Smooth muscle cell (in vitro differentiated cells): ENCODE data around the gene TMEM63C. TPM values are rescaled to one million over a fixed set of nuclear protein-coding genes. Genes with fewer than 3 reads are reported as not detected.

Experiments
- DNase-seq: peaks from one replicate; lab custom pipeline; 2025; ENCODE audit not compliant: unreplicated experiment; lab: John Stamatoyannopoulos, UW
- H2AFZ ChIP-seq: fragments of 200-600 bp; sonication (generic); 2 replicates; pipeline ENCODE4 v1.6.0; 2016; ENCODE audit warnings: antibody characterized with exemption, low read depth, mild to moderate bottlenecking
- H3F3A ChIP-seq: fragments of 200-600 bp; sonication (generic); 2 replicates; pipeline ENCODE4 v1.6.0; 2017; ENCODE audit warnings: antibody characterized with exemption, low read depth
- H3K27ac ChIP-seq: fragments of 200-600 bp; sonication (generic); 2 replicates; pipeline ENCODE4 v1.5.1; 2016; ENCODE audit warnings: low read depth, mild to moderate bottlenecking
- H3K27me3 ChIP-seq: fragments of 200-600 bp; sonication (generic); 2 replicates; pipeline ENCODE4 v1.6.1; 2016; ENCODE audit warnings: low read depth, mild to moderate bottlenecking
- H3K36me3 ChIP-seq: fragments of 200-600 bp; sonication (generic); 2 replicates; pipeline ENCODE4 v1.5.1; 2016; ENCODE audit warnings: low read depth
- H3K4me1 ChIP-seq: fragments of 200-600 bp; sonication (generic); 2 replicates; pipeline ENCODE4 v1.5.1; 2016; ENCODE audit warnings: low read depth
- H3K4me2 ChIP-seq: fragments of 200-600 bp; sonication (generic); 2 replicates; pipeline ENCODE4 v1.6.0; 2016; ENCODE audit warnings: mild to moderate bottlenecking
- H3K4me3 ChIP-seq: fragments of 200-600 bp; sonication (generic); 2 replicates; pipeline ENCODE4 v1.5.1; 2016; ENCODE audit warnings: mild to moderate bottlenecking
- H3K79me2 ChIP-seq: fragments of 200-600 bp; sonication (generic); 2 replicates; pipeline ENCODE4 v1.6.0; 2016; ENCODE audit warnings: low read depth, mild to moderate bottlenecking
- H3K9ac ChIP-seq: fragments of 200-600 bp; sonication (generic); 2 replicates; pipeline ENCODE4 v1.6.0; 2016; ENCODE audit warnings: low read depth
- H3K9me3 ChIP-seq: fragments of 200-600 bp; sonication (generic); replicated peaks from 2 replicates; pipeline ENCODE4 v1.5.1; 2016; ENCODE audit warnings: low read depth
- H4K20me1 ChIP-seq: fragments of 200-600 bp; sonication (generic); 2 replicates; pipeline ENCODE4 v1.6.0; 2016; ENCODE audit warnings: low read depth
- whole genome bisulfite sequencing: methylation state at CpG from one replicate; pipeline ENCODE4 v1.1.7; 2016; ENCODE audit warnings: low lambda C conversion rate; 5-methylcytosine and 5-hydroxymethylcytosine counted together
- polyA plus RNA-seq: library from polyadenylated mRNA; unstranded; fragments of >200 nt; fragmentation: Nextera tagmentation; extraction: Ambion mirVana; gene quantifications from 2 replicates; pipeline ENCODE4 v1.2.1, GENCODE V29; 2016
- total RNA-seq: library from RNA; depleted of rRNA; stranded (reverse); fragments of >200 nt; gene quantifications from 2 replicates; pipeline ENCODE4 v1.2.3, GENCODE V29; 2014
- TF ChIP-seq, protein P1 (sequence below): fragments of 200-600 bp; sonication (generic); IDR thresholded peaks from 2 replicates; pipeline ENCODE4 v1.5.1; 2017; ENCODE audit warnings: borderline replicate concordance, mild to moderate bottlenecking, antibody characterized with exemption; ENCODE audit not compliant: insufficient read depth, poor library complexity, severe bottlenecking

Gene TMEM63C
- total and polyA plus RNA-seq, 2 experiments from 2014 or later: 4.3 to 7.7 TPM

DNA sequence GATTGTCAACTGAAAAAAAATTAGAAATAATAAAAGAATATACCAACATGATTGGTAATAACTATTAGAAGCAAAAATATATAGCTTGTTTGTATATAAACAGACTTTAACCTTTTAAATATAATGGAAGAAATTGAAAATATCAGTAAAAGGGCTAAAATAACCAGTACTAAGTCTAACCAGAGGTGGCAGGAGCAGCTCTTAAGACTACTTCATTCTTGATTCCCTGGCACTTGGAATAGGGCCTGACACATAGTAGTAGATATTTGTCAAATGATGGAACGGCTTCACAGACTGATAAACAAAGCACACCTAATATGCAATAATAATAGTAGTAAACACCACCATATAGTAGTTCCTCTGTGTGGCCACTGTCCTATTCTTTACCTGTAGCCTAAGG lies 9.4 kb downstream of the TMEM63C start:
- Histone ChIP-seq H4K20me1 (peaks cover 58% of the 10 kb centered on the region), H3K4me1 (peaks cover 7% of the 10 kb centered on the region), H3K36me3 (no peaks in the 10 kb centered on the region), H3F3A (no peaks in the 10 kb centered on the region), H3K27me3 (no peaks in the 10 kb centered on the region), H3K4me3 (no peak overlapping the region), H3K9ac (no peak overlapping the region), H3K4me2 (no peak overlapping the region), H2AFZ (no peak overlapping the region), H3K9me3 (no peaks in the 10 kb centered on the region), H3K27ac (no peak overlapping the region), H3K79me2 (no peaks in the 10 kb centered on the region)
- no peak for DNase-seq
- 81% methylated on average over 1 of the region's 1 CpG for WGBS
- TF ChIP-seq, protein P1, sequence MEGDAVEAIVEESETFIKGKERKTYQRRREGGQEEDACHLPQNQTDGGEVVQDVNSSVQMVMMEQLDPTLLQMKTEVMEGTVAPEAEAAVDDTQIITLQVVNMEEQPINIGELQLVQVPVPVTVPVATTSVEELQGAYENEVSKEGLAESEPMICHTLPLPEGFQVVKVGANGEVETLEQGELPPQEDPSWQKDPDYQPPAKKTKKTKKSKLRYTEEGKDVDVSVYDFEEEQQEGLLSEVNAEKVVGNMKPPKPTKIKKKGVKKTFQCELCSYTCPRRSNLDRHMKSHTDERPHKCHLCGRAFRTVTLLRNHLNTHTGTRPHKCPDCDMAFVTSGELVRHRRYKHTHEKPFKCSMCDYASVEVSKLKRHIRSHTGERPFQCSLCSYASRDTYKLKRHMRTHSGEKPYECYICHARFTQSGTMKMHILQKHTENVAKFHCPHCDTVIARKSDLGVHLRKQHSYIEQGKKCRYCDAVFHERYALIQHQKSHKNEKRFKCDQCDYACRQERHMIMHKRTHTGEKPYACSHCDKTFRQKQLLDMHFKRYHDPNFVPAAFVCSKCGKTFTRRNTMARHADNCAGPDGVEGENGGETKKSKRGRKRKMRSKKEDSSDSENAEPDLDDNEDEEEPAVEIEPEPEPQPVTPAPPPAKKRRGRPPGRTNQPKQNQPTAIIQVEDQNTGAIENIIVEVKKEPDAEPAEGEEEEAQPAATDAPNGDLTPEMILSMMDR: no peak

DNA sequence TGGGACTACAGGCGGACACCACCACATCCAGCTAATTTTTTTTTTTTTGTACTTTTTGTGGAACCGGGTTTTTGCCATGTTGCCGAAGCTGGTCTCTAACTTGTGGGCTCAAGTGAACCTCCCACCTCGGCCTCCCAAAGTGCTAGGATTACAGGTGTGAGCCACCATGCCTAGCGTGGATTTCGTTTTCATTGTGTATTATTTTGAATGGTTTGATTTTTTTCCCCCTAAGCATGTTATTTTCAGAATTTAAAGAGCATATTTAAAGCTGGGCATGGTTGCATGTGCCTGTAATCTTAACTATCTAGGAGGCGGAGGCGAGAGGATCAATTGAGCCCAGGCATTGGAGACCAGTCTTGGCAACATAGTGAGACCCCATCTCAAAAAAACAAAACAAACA lies 13.1 kb downstream of the TMEM63C start:
- TF ChIP-seq, protein P1: no peak
- Histone ChIP-seq H3F3A (no peaks in the 10 kb centered on the region), H3K79me2 (no peaks in the 10 kb centered on the region), H3K9me3 (no peaks in the 10 kb centered on the region), H3K4me2 (no peak overlapping the region), H3K36me3 (no peaks in the 10 kb centered on the region), H2AFZ (no peak overlapping the region), H3K4me3 (no peak overlapping the region), H3K9ac (no peak overlapping the region), H3K27me3 (peaks cover 2% of the 10 kb centered on the region), H4K20me1 (peaks cover 49% of the 10 kb centered on the region), H3K27ac (no peak overlapping the region), H3K4me1 (no peaks in the 10 kb centered on the region)
- WGBS: 95% methylated on average over 8 of the region's 8 CpGs
- no peak for DNase-seq

DNA sequence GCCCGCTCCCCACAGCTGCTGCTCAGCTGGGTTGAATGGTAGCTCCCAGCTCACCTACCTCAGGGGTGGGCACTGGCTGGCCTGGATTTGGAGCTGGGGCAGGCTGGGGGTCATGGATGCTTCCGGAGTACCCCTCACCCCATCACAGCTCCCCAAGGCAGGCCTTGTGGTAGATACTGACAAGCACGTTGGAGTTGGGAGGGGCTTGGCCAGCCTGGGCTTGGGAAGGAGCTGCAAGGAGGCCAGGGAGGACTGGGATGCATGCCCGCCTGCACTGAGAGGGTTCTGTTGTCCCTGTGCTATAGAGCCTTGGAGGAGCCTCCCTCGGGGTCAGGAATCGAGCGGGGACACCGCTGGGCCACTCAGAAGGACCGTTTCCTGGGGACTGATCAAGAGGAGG lies 14.2 kb downstream of the TMEM63C start:
- Histone ChIP-seq H3K4me1 (no peaks in the 10 kb centered on the region), H3K79me2 (no peaks in the 10 kb centered on the region), H3F3A (no peaks in the 10 kb centered on the region), H3K27me3 (peaks cover 2% of the 10 kb centered on the region), H3K27ac (no peak overlapping the region), H4K20me1 (peaks cover 42% of the 10 kb centered on the region), H2AFZ (no peak overlapping the region), H3K4me2 (no peak overlapping the region), H3K9ac (no peak overlapping the region), H3K36me3 (no peaks in the 10 kb centered on the region), H3K4me3 (no peak overlapping the region), H3K9me3 (no peaks in the 10 kb centered on the region)
- no peak for DNase-seq
- whole genome bisulfite sequencing: 88% methylated on average over 9 of the region's 9 CpGs
- TF ChIP-seq, protein P1: no peak

DNA sequence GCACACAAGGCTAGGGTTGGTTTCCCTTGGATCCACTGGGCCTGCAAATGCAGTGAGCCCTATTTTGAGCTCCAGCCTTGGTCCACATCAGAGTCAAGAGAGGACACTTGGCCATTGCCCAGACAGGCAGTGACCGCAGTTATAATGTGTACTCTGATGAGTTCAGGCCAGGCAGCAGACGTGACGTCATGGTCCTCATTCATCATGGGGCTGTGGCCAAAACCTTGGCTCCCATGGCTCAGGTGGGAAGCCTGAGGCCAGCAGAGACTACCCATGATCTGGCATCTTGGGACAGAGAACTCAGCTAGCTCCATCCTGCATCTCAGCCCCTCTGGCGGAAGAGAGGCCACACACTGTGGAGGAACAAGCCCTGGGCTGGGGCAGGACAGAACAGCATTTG lies 16.4 kb downstream of the TMEM63C start:
- Histone ChIP-seq H3K4me3 (no peak overlapping the region), H3K9ac (no peak overlapping the region), H4K20me1 (peaks cover 32% of the 10 kb centered on the region), H3K27ac (no peak overlapping the region), H3K9me3 (no peaks in the 10 kb centered on the region), H3K79me2 (no peaks in the 10 kb centered on the region), H3F3A (no peaks in the 10 kb centered on the region), H2AFZ (no peak overlapping the region), H3K27me3 (peaks cover 2% of the 10 kb centered on the region), H3K4me2 (no peak overlapping the region), H3K4me1 (no peaks in the 10 kb centered on the region), H3K36me3 (no peaks in the 10 kb centered on the region)
- TF ChIP-seq, protein P1: no peak
- no peak for DNase-seq
- WGBS: 96% methylated on average over 4 of the region's 4 CpGs
